Anterior cingulate cortex (tissue), 58 donors: ENCODE data around the gene NDUFS6.
"Not testable (repeated sequence)": the region's sequence is repeated elsewhere in the genome, so short reads cannot be mapped to it uniquely, and the experiment has no call there.

Experiments used
- DNase-seq, 58 donors: peaks; one replicate each; lab custom pipeline; 2025; lab: John Stamatoyannopoulos, UW

The NDUFS6 gene

DNA sequence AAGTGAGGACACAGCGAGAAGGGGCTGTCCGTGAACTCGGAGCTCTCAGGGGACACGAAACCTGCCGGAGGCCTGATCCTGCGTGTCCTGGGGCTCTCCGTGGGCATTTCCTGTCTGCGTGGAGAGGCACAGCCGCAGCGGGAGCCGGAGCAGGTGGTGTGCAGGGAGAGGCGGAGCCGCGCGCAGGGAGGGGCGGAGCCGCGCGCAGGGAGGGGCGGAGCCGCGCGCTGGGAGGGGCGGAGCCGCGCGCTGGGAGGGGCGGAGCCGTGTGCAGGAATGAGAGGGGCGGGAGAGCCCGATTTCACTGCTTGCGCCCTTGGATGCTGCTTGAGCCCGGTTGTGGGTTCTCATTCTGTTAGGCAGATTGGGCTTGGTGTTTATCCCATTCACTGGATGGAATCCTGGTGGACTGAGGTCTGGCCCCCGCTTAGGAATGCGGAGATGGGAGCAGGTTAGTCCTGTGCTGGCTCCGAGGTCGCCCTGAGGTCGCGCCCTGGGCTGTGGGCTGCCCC, 26.7 kb downstream of the NDUFS6 start:
- no peak for DNase-seq

GRCh38 chr5:1830571-1831228, 29.5 kb downstream of the NDUFS6 start:
- no peak for DNase-seq

DNA sequence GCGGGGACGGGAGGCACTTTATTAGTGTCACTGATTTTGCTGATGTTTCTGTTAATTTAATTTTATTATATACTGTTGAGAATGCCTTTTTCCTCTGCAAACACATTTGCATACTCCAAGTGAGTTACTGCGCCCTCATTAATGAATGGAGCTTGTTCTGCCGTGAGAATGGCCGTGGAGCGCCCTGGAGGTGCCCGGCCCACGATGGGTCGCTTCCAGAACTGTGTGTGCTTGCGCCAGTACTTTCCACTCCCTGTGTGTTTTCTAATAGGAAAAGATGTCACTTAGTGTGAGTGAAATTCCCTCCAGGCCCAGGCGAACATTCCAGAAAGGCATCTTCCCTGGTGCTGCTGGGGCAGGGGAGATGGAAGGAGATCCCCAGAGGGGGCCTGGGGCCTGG, 30.1 kb downstream of the NDUFS6 start:
- DNase-seq: no peak

GRCh38 chr5:1831677-1832313, 30.6 kb downstream of the NDUFS6 start:
- DNase-seq: no peak

DNA sequence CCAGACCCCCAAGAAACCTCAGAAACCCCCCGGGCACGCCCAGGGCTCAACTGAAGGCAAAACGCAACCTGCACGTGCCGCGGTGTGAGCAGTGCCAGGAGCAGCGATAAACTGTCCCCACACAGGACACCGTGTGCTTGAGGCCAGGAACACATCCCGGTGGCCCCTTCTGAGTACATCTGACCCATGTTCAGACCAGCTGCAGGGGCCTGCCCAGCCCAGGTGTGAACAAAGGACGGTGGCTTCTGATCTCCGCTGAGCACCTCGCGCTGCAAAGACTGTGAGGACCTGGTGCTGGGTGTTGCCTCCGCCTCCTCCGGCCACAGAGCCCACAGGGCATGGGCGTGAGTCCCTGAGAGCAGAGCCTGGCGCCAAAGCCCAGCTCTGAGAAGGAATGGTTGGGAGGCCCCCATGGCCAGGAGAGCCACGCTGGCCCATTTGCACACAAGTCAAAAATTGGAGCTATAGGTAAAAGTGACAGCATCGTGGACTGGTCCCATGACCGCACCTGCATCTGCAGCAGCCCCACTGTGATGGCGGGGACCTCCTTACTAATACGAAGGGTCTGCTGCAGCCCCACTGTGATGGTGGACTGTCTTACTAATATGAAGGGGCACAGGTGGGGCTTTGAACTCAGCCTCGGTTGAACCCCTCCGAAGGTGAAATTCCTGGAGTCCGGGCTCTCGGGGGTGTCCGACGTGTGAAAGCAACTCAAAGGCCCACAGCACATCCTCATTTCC, 31.5 kb downstream of the NDUFS6 start:
- no peak for DNase-seq

DNA sequence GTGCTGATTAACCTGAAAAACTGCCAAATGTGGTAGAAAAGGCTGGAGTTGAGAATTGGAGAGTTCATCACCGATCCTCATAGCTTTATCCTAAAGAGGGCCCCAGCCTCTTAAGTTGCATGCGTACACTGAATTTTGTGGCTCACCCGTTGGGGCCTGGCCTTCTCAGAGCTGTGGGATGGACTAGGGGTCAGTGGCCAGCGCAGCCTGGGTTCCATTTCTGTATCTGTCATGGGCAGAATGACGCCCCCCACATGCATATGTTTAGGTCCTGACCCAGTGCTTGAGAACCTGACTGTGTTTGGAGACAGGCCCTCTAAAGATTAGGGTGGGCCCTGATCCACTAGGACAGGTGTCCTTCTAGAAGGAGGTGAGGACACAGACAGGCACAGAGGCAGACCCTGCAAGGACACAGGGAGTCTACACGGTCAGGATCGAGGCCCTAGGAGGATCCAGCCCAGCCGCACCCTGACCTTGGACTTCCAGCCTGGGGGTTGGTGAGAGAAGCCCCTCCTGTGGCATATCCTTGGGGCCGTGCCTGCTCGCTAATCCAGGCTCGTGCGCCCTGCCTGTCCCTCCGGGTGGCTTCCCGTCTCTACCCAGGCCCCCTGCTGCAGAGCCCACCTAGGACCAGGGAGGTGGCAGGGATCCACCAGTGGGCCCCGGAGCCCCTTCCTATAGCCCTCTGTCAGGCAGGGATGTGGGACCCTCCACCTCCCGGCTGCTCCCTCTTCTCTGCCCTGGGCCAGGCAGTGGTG, 32.2 kb downstream of the NDUFS6 start:
- DNase-seq: no peak

GRCh38 chr5:1834022-1834551, 32.9 kb downstream of the NDUFS6 start:
- no peak for DNase-seq

GRCh38 chr5:1834721-1835429, 33.7 kb downstream of the NDUFS6 start:
- DNase-seq: no peak

DNA sequence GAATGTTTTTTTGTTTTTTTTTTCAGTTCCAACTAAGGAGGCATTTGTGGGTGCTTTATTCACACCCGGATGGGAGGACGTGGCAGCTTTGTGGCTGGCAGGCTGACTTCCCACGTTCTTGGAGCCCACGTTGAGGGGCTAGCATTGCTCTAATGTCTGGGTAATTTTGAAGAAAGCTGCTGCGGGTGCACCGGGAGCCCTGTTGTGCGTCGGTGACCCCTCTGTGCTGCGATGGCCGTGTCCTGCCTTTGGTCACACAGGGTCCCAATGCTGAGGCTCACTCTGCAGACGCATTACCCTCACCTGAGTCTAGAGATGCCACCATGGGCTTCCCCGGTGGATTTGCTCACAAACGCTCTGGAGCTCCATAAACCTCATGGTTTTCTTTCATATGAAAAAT, 34.2 kb downstream of the NDUFS6 start:
- DNase-seq: no peak

- no peak for DNase-seq
Measured at GRCh38 chr5:1836176-1836890, 35.1 kb downstream of the NDUFS6 start.

- DNase-seq: no peak
Measured at GRCh38 chr5:1836891-1837880, 36.0 kb downstream of the NDUFS6 start.

GRCh38 chr5:1838013-1838412, 36.8 kb downstream of the NDUFS6 start:
- DNase-seq: no peak

GRCh38 chr5:1840071-1840547, 38.9 kb downstream of the NDUFS6 start:
- DNase-seq: no peak

- DNase-seq: no peak
Measured at GRCh38 chr5:1840741-1841521, 39.7 kb downstream of the NDUFS6 start.

DNA sequence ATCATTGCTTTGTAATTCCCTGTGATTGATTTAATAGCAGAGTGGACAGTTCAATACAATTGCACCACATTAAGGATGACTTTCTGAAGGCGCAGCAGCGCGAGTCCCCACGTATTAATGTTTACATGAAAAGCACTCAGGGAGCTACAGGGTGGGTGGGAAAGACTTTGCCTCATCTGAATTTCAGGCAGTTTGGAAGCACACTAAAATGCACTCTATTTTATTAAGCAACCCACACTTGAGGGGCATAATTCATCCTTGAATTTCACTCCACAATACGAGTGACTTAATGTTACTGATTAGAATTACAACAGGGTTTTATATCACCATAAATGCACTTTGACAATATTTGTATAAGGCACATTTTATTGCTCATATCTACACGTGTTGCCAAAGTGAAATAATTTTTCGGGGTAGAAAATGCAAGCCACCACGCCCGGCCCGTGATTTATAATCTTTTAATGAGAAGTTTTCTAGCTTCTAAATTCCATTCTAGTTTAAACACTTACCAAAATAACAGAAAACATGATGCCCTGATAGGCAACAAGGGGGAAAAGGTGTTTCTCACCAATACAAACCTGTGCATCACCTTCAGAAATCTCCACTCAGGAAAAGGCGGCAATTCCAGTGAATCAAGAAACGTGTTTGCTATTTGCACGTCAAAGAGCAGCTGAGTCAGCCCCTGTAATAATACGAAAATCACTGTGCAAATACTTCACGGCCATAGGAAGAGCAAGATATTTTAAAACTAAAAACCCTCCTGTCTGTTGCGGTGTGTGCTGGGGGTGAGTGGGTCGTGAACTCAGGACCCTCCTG, 41.0 kb downstream of the NDUFS6 start:
- no peak for DNase-seq

GRCh38 chr5:1843761-1844160, 42.6 kb downstream of the NDUFS6 start:
- not testable (repeated sequence) for DNase-seq
